Activated naive CD4-positive, alpha-beta T cell treated with anti-CD3 and anti-CD28 coated beads, Interleukin-2, amount 10 ng/mL, durations not matched to agents 7 days and 5 days (primary cell): ENCODE measurements around the gene RHOC.
A peak's percentile ranks its signal among the peaks of the same experiment; 100 is the strongest.
"Not testable (repeated sequence)": the region's sequence is repeated elsewhere in the genome, so short reads cannot be mapped to it uniquely, and the experiment has no call there.

ENCODE experiments used
- CTCF ChIA-PET: fragments of 350-600 bp; sonication (Branson Sonifier 250); formaldehyde crosslinking; loops from one replicate; lab custom pipeline; 2021; ENCODE audit warnings: antibody characterized with exemption; lab: Charles Lee
- DNase-seq: peaks from one replicate; pipeline ENCODE4 v3.0.0-alpha.2; 2020
- H3K27ac Mint-ChIP-seq: one replicate; pipeline ENCODE4 v1.8.0; 2021; ENCODE audit warnings: mild to moderate bottlenecking, moderate library complexity, mixed read lengths
- H3K27me3 Mint-ChIP-seq: one replicate; pipeline ENCODE4 v1.8.0; 2021; ENCODE audit warnings: mild to moderate bottlenecking, mixed read lengths
- H3K36me3 Mint-ChIP-seq: one replicate; pipeline ENCODE4 v1.8.0; 2021; ENCODE audit warnings: mixed read lengths
- H3K4me1 Mint-ChIP-seq: one replicate; pipeline ENCODE4 v1.8.0; 2021; ENCODE audit warnings: mixed read lengths
- H3K4me3 Mint-ChIP-seq: one replicate; pipeline ENCODE4 v1.8.0; 2021; ENCODE audit warnings: mild to moderate bottlenecking, moderate library complexity, mixed read lengths
- H3K9me3 Mint-ChIP-seq: one replicate; pipeline ENCODE4 v1.8.0; 2021; ENCODE audit warnings: mixed read lengths

Gene RHOC

GRCh38 chr1:112723511-112723839, 16.5 kb upstream of the RHOC start:
- no peak overlapping the region for H3K27ac Mint-ChIP-seq
- H3K4me1 Mint-ChIP-seq, result peaks cover 18% of the 10 kb centered on the region
- DNase-seq, result no peak
- H3K27me3 Mint-ChIP-seq, result peaks cover 56% of the 10 kb centered on the region
- no peaks in the 10 kb centered on the region for H3K36me3 Mint-ChIP-seq
- no peaks in the 10 kb centered on the region for H3K9me3 Mint-ChIP-seq
- H3K4me3 Mint-ChIP-seq, result no peak overlapping the region
- CTCF ChIA-PET, result interaction anchor here (10.6 kb wide), 1 partner anchor 80 kb away, joined by 224 read pairs; no protein-coding TSS in a partner anchor

DNA sequence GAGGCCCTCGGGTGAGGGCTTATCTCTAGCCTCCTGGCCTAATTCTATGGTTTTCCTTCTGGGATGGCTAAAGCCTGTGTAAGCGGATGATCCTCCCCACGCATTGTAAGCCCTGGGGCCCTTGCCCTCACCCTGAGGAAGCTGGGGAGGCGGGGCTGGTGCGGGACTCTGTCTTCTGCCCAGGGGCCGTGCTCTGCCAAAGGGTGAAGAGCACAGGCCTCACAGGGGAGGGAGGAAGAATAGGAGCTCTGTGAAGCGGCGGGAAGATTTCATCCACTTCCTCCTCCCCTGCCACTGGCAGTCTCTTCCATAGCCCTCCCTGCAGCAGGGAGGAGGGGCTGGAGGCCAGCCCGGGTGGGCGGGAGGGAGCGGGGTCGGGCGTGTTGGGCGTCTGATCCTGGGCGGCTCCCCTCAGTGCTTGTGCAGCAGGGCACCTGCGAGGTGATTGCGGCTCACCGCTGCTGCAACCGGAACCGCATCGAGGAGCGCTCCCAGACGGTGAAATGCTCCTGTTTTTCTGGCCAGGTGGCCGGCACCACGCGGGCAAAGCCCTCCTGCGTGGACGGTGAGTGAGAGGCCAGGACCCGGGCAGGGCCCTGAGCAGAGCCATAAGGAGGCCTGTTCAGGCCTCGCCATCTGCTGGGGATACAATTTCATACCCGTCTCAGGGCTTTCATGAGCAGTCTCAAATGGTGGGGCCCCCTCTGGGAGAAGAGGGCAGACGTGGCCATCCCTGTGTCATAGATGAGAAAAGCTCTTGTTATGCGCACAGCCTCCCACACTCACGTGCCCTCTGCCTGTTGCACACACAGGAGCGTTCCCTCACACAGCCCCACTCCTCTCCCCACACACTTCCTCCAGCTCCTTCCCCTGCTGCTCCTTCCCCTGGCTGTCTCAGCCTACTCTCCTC, 15.9 kb upstream of the RHOC start:
- no peaks in the 10 kb centered on the region for H3K9me3 Mint-ChIP-seq
- H3K4me1 Mint-ChIP-seq, result peaks cover 20% of the 10 kb centered on the region
- H3K27me3 Mint-ChIP-seq, result peaks cover 55% of the 10 kb centered on the region
- peak overlapping the region; percentile 37 for H3K4me3 Mint-ChIP-seq
- CTCF ChIA-PET, result interaction anchor here (10.6 kb wide), 1 partner anchor 80 kb away, joined by 224 read pairs; no protein-coding TSS in a partner anchor
- H3K36me3 Mint-ChIP-seq, result no peaks in the 10 kb centered on the region
- H3K27ac Mint-ChIP-seq, result no peak overlapping the region
- no peak for DNase-seq

- H3K27ac Mint-ChIP-seq, result no peak overlapping the region
- peaks cover 20% of the 10 kb centered on the region for H3K4me1 Mint-ChIP-seq
- peaks cover 57% of the 10 kb centered on the region for H3K27me3 Mint-ChIP-seq
- H3K4me3 Mint-ChIP-seq, result no peak overlapping the region
- H3K36me3 Mint-ChIP-seq, result no peaks in the 10 kb centered on the region
- DNase-seq, result no peak
- CTCF ChIA-PET, result interaction anchor here (4.1 to 10.6 kb wide), 2 partner anchors 81 to 351 kb away, joined by 19 to 224 read pairs; partner anchors contain the start of gene LRIG2
- H3K9me3 Mint-ChIP-seq, result no peaks in the 10 kb centered on the region
These were observed 15.1 kb upstream of the RHOC start for GRCh38 chr1:112721966-112722524.

- not testable (repeated sequence) for H3K9me3 Mint-ChIP-seq, H3K36me3 Mint-ChIP-seq, H3K4me3 Mint-ChIP-seq, H3K27ac Mint-ChIP-seq, DNase-seq
- H3K4me1 Mint-ChIP-seq, result peaks cover 25% of the 10 kb centered on the region
- CTCF ChIA-PET, result interaction anchor here (4.1 to 10.6 kb wide), 2 partner anchors 82 to 352 kb away, joined by 19 to 224 read pairs; partner anchors contain the start of gene LRIG2
- H3K27me3 Mint-ChIP-seq, result peaks cover 61% of the 10 kb centered on the region
These were observed 14.4 kb upstream of the RHOC start for GRCh38 chr1:112721294-112721693.

DNA sequence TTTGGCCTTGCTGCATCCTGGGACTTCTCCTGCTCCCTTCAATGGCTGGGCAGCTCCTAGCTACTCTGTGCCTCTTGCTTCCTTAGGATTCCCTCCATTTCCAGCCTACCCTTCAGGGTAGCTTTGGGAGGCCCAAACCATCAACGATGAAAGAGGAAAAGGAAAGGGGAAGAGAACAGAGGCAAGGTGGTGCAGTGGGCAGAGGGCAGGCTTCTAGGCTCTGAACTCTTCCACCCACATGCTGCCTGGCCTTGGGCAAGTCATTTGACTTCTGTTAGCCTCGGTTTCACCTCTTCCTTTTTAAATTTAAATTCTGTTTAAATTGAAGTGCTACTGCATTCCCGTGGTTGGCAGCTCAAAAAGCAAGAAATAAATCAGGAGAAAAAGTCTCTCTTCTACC, 13.9 kb upstream of the RHOC start:
- Mint-ChIP-seq H3K4me1 (peaks cover 30% of the 10 kb centered on the region), H3K27me3 (peaks cover 63% of the 10 kb centered on the region), H3K27ac (no peak overlapping the region), H3K36me3 (no peaks in the 10 kb centered on the region), H3K4me3 (no peak overlapping the region), H3K9me3 (no peaks in the 10 kb centered on the region)
- CTCF ChIA-PET, result interaction anchor here (0.5 to 10.6 kb wide), 4 partner anchors 13 to 359 kb away, joined by 3 to 224 read pairs (median 12); partner anchors contain the start of gene LRIG2
- DNase-seq, result no peak

- CTCF ChIA-PET, result interaction anchor here (1.3 to 10.6 kb wide), 5 partner anchors 10 to 353 kb away, joined by 3 to 224 read pairs (median 4); partner anchors contain the start of gene LRIG2
- peaks cover 35% of the 10 kb centered on the region for H3K4me1 Mint-ChIP-seq
- DNase-seq, result no peak
- no peaks in the 10 kb centered on the region for H3K36me3 Mint-ChIP-seq
- no peak overlapping the region for H3K4me3 Mint-ChIP-seq
- no peak overlapping the region for H3K27ac Mint-ChIP-seq
- peaks cover 72% of the 10 kb centered on the region for H3K27me3 Mint-ChIP-seq
- no peaks in the 10 kb centered on the region for H3K9me3 Mint-ChIP-seq
These were observed 12.8 kb upstream of the RHOC start for GRCh38 chr1:112719706-112720105.

DNA sequence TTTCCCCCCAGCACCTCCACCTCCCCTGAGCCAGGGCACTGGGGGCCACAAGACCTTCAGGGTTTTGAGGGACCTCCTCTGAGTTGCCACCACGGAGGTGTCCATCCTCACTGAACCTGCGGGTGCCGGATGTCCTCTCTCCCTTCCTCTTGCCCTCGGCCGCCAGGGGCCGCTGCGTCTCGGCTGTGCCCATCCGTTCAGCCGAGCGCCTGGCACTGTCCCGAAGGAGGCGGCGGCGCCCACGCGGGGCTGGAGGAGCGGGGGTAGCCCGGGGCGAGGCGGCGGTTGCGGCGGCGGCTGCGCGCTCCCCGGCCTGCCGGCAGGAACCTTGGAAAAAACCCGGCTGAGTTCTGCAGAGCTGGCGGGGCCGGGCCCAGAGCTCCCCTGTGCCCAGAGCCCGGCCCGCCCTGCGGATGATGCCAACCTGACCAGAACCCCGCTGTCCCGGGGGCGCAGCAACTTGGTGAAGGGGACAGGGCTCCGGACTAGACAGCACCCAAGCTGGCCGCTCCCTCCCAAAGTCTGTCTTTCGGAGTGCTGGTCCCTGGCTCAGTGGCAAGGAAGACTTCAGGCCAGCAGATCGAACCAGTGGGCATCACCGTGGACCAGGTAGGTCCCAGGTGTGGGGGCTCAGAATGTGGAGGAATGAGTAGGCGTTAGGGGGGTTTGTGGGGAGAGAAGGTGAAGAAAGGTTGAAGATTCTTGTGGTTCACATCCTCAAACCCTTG, 11.9 kb upstream of the RHOC start:
- no peak overlapping the region for H3K4me3 Mint-ChIP-seq
- no peaks in the 10 kb centered on the region for H3K36me3 Mint-ChIP-seq
- peaks cover 36% of the 10 kb centered on the region for H3K4me1 Mint-ChIP-seq
- H3K27me3 Mint-ChIP-seq, result peaks cover 78% of the 10 kb centered on the region
- CTCF ChIA-PET, result interaction anchor here (0.5 to 10.6 kb wide), 10 partner anchors 8 to 696 kb away, joined by 3 to 224 read pairs (median 4); partner anchors contain the start of gene LRIG2
- H3K27ac Mint-ChIP-seq, result no peak overlapping the region
- no peaks in the 10 kb centered on the region for H3K9me3 Mint-ChIP-seq
- DNase-seq, result peak; percentile 83

DNA sequence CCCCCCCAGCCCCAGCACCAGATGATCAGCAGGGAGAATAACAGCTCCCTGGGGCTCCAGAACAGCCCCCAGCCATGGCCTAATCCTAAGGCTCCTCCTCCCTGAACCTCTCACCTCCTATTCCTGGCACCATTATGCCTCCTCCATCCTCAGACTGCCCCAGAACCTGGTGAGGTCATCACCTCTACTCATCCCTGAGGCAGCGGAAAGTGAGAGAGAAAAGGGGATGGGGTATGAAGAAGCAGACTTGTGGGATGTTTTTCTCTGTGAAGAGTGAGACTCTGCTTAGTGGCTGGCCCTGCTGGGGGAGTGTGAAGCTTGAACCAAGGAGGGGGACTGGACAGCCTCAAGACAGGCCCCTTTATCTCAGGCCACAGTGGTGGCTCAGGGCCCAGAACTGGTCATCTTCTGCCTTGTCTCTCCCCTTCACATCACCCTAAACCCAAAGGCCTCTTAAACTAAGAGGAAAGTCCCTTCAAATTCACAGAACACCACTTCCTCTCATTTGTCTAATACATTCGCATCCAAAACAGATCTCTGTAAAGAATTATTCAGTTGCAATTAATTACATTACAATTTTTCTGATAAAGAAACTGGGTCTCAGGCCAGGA, 10.4 kb upstream of the RHOC start:
- Mint-ChIP-seq H3K27ac (no peak overlapping the region), H3K4me3 (no peak overlapping the region), H3K27me3 (peaks cover 78% of the 10 kb centered on the region), H3K4me1 (peaks cover 27% of the 10 kb centered on the region), H3K36me3 (no peaks in the 10 kb centered on the region), H3K9me3 (no peaks in the 10 kb centered on the region)
- DNase-seq, result no peak
- CTCF ChIA-PET, result interaction anchor here (0.7 to 10.6 kb wide), 17 partner anchors 9 to 964 kb away, joined by 3 to 224 read pairs (median 3); partner anchors contain the start of genes LRIG2, MOV10 and RHOC

DNA sequence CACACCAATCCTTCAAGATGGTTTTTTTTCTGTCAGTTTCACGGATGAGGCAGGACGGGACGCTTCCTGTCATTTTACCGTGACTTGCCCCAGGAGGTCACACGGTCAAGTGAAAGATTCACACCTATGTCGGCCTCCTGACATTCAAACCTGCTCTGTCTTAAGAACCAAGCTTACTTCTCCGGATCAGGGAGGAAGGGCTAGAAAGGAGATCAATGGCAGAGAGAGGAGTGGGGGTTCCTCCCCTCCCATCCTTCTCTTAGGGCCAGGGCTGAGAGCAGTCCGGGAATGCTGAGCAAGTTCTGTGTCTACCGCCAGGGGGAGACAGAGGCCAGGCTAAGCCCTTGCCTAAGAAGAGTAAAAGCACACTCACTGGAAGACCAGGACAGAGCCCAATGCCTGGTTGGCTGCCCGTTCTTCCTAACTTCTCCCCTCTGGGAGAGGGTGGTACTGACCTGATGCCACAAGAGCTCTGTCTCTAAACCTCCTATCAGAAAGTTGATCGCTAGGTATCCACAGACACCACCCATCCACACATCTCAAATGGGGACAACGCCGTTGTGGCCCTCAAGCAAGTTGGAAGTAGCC, 9.3 kb upstream of the RHOC start:
- no peak overlapping the region for H3K27ac Mint-ChIP-seq
- H3K9me3 Mint-ChIP-seq, result no peaks in the 10 kb centered on the region
- H3K27me3 Mint-ChIP-seq, result peaks cover 83% of the 10 kb centered on the region
- peaks cover 23% of the 10 kb centered on the region for H3K4me1 Mint-ChIP-seq
- CTCF ChIA-PET, result interaction anchor here (0.6 to 10.6 kb wide), 24 partner anchors 9 to 1410 kb away, joined by 3 to 224 read pairs (median 3); partner anchors contain the start of genes LRIG2, MOV10 and RHOC
- H3K36me3 Mint-ChIP-seq, result no peaks in the 10 kb centered on the region
- DNase-seq, result peak; percentile 86
- peak overlapping the region; percentile 79 for H3K4me3 Mint-ChIP-seq

- H3K27ac Mint-ChIP-seq, result no peak within 1 kb of the TSS
- peak within 1 kb of the TSS; percentile 79 for H3K4me3 Mint-ChIP-seq
- no peaks in the 10 kb centered on the region for H3K9me3 Mint-ChIP-seq
- peaks cover 86% of the 10 kb centered on the region for H3K27me3 Mint-ChIP-seq
- DNase-seq, result peak; percentile 99
- CTCF ChIA-PET, result interaction anchor here (0.6 to 10.6 kb wide), 24 partner anchors 8 to 425 kb away, joined by 3 to 224 read pairs (median 4); partner anchors contain the start of genes LRIG2 and RHOC
- peaks cover 23% of the 10 kb centered on the region for H3K4me1 Mint-ChIP-seq
- H3K36me3 Mint-ChIP-seq, result no peaks in the 10 kb centered on the region
These were observed 8.5 kb upstream of the RHOC start, which contains the start of gene PPM1J for GRCh38 chr1:112715264-112716053. Gene PPM1J, minus strand, starts transcription at chr1:112715332. Its CDS starts 31 bp downstream, at chr1:112715301.

GRCh38 chr1:112714313-112715263, 7.7 kb upstream of the RHOC start:
- Mint-ChIP-seq H3K27ac (no peak overlapping the region), H3K4me1 (peaks cover 23% of the 10 kb centered on the region), H3K36me3 (no peaks in the 10 kb centered on the region), H3K9me3 (no peaks in the 10 kb centered on the region), H3K4me3 (peak overlapping the region; percentile 67), H3K27me3 (peaks cover 86% of the 10 kb centered on the region)
- DNase-seq, result no peak
- CTCF ChIA-PET, result interaction anchor here (0.8 to 10.6 kb wide), 18 partner anchors 11 to 426 kb away, joined by 3 to 224 read pairs (median 4); partner anchors contain the start of gene LRIG2
